ENCODE results near the gene CD300LG.

Gene CD300LG

GRCh38 chr17:43877031-43877430 lies 30.1 kb downstream of the CD300LG start:
- Histone ChIP-seq H3K27me3 (ENCODE audit: control insufficient read depth in 2 of 2, insufficient read depth in 2 of 2, low read length in 2 of 2) (no peaks in the 10 kb centered on the region), H3K4me1 (ENCODE audit: control insufficient read depth in 2 of 2, insufficient read depth in 2 of 2, low read length in 2 of 2) (peaks cover 21 to 35% of the 10 kb centered on the region in 2 donors), H3K36me3 (ENCODE audit: control insufficient read depth in 2 of 2, insufficient read depth in 2 of 2, low read length in 2 of 2) (no peaks in the 10 kb centered on the region), H3K4me3 (ENCODE audit: low read length in 2 of 2) (no peak overlapping the region), H3K9ac (ENCODE audit: low read depth in 1 of 2, low read length in 2 of 2) (no peak overlapping the region), H3K9me3 (ENCODE audit: control insufficient read depth in 2 of 2, low read length in 2 of 2) (no peaks in the 10 kb centered on the region), H3K27ac (ENCODE audit: low read depth in 2 of 2, low read length in 2 of 2) (no peak overlapping the region)

- peaks cover 21 to 30% of the 10 kb centered on the region in 2 donors for H3K4me1 ChIP-seq (ENCODE audit: control insufficient read depth in 2 of 2, insufficient read depth in 2 of 2, low read length in 2 of 2)
- no peak overlapping the region for H3K27ac ChIP-seq (ENCODE audit: low read depth in 2 of 2, low read length in 2 of 2)
- H3K9me3 ChIP-seq (ENCODE audit: control insufficient read depth in 2 of 2, low read length in 2 of 2) = no peaks in the 10 kb centered on the region
- no peak overlapping the region for H3K4me3 ChIP-seq (ENCODE audit: low read length in 2 of 2)
- no peak overlapping the region for H3K9ac ChIP-seq (ENCODE audit: low read depth in 1 of 2, low read length in 2 of 2)
- no peaks in the 10 kb centered on the region for H3K27me3 ChIP-seq (ENCODE audit: control insufficient read depth in 2 of 2, insufficient read depth in 2 of 2, low read length in 2 of 2)
- H3K36me3 ChIP-seq (ENCODE audit: control insufficient read depth in 2 of 2, insufficient read depth in 2 of 2, low read length in 2 of 2) = no peaks in the 10 kb centered on the region
Observed at GRCh38 chr17:43877451-43878155, 30.6 kb downstream of the CD300LG start.

- Histone ChIP-seq H3K9ac (ENCODE audit: low read depth in 1 of 2, low read length in 2 of 2) (no peak overlapping the region), H3K27me3 (ENCODE audit: control insufficient read depth in 2 of 2, insufficient read depth in 2 of 2, low read length in 2 of 2) (no peaks in the 10 kb centered on the region), H3K9me3 (ENCODE audit: control insufficient read depth in 2 of 2, low read length in 2 of 2) (no peaks in the 10 kb centered on the region), H3K36me3 (ENCODE audit: control insufficient read depth in 2 of 2, insufficient read depth in 2 of 2, low read length in 2 of 2) (no peaks in the 10 kb centered on the region), H3K27ac (ENCODE audit: low read depth in 2 of 2, low read length in 2 of 2) (no peak overlapping the region), H3K4me1 (ENCODE audit: control insufficient read depth in 2 of 2, insufficient read depth in 2 of 2, low read length in 2 of 2) (peaks cover 20 to 21% of the 10 kb centered on the region in 2 donors), H3K4me3 (ENCODE audit: low read length in 2 of 2) (no peak overlapping the region)
Observed at GRCh38 chr17:43878260-43879175, 31.5 kb downstream of the CD300LG start.

- Histone ChIP-seq H3K27me3 (ENCODE audit: control insufficient read depth in 2 of 2, insufficient read depth in 2 of 2, low read length in 2 of 2) (no peaks in the 10 kb centered on the region), H3K4me1 (ENCODE audit: control insufficient read depth in 2 of 2, insufficient read depth in 2 of 2, low read length in 2 of 2) (peaks cover 10 to 11% of the 10 kb centered on the region in 2 donors), H3K9ac (ENCODE audit: low read depth in 1 of 2, low read length in 2 of 2) (no peak overlapping the region), H3K4me3 (ENCODE audit: low read length in 2 of 2) (no peak overlapping the region), H3K36me3 (ENCODE audit: control insufficient read depth in 2 of 2, insufficient read depth in 2 of 2, low read length in 2 of 2) (no peaks in the 10 kb centered on the region), H3K27ac (ENCODE audit: low read depth in 2 of 2, low read length in 2 of 2) (no peak overlapping the region), H3K9me3 (ENCODE audit: control insufficient read depth in 2 of 2, low read length in 2 of 2) (no peaks in the 10 kb centered on the region)
Observed at GRCh38 chr17:43879723-43880419, 32.9 kb downstream of the CD300LG start.

GRCh38 chr17:43880420-43880991 lies 33.5 kb downstream of the CD300LG start:
- no peak overlapping the region for H3K27ac ChIP-seq (ENCODE audit: low read depth in 2 of 2, low read length in 2 of 2)
- no peaks in the 10 kb centered on the region for H3K9me3 ChIP-seq (ENCODE audit: control insufficient read depth in 2 of 2, low read length in 2 of 2)
- no peak overlapping the region for H3K4me3 ChIP-seq (ENCODE audit: low read length in 2 of 2)
- H3K36me3 ChIP-seq (ENCODE audit: control insufficient read depth in 2 of 2, insufficient read depth in 2 of 2, low read length in 2 of 2) = no peaks in the 10 kb centered on the region
- peaks cover 3 to 5% of the 10 kb centered on the region in 2 donors for H3K4me1 ChIP-seq (ENCODE audit: control insufficient read depth in 2 of 2, insufficient read depth in 2 of 2, low read length in 2 of 2)
- no peak overlapping the region for H3K9ac ChIP-seq (ENCODE audit: low read depth in 1 of 2, low read length in 2 of 2)
- no peaks in the 10 kb centered on the region for H3K27me3 ChIP-seq (ENCODE audit: control insufficient read depth in 2 of 2, insufficient read depth in 2 of 2, low read length in 2 of 2)

GRCh38 chr17:43881181-43881580 lies 34.2 kb downstream of the CD300LG start:
- Histone ChIP-seq H3K27me3 (ENCODE audit: control insufficient read depth in 2 of 2, insufficient read depth in 2 of 2, low read length in 2 of 2) (no peaks in the 10 kb centered on the region), H3K4me3 (ENCODE audit: low read length in 2 of 2) (no peak overlapping the region), H3K9me3 (ENCODE audit: control insufficient read depth in 2 of 2, low read length in 2 of 2) (no peaks in the 10 kb centered on the region), H3K4me1 (ENCODE audit: control insufficient read depth in 2 of 2, insufficient read depth in 2 of 2, low read length in 2 of 2) (peaks cover 3% of the 10 kb centered on the region in 2 donors), H3K27ac (ENCODE audit: low read depth in 2 of 2, low read length in 2 of 2) (no peak overlapping the region), H3K9ac (ENCODE audit: low read depth in 1 of 2, low read length in 2 of 2) (no peak overlapping the region), H3K36me3 (ENCODE audit: control insufficient read depth in 2 of 2, insufficient read depth in 2 of 2, low read length in 2 of 2) (no peaks in the 10 kb centered on the region)

GRCh38 chr17:43881758-43882505 lies 35.0 kb downstream of the CD300LG start:
- Histone ChIP-seq H3K9me3 (ENCODE audit: control insufficient read depth in 2 of 2, low read length in 2 of 2) (no peaks in the 10 kb centered on the region), H3K36me3 (ENCODE audit: control insufficient read depth in 2 of 2, insufficient read depth in 2 of 2, low read length in 2 of 2) (no peaks in the 10 kb centered on the region), H3K9ac (ENCODE audit: low read depth in 1 of 2, low read length in 2 of 2) (no peak overlapping the region), H3K4me3 (ENCODE audit: low read length in 2 of 2) (no peak overlapping the region), H3K4me1 (ENCODE audit: control insufficient read depth in 2 of 2, insufficient read depth in 2 of 2, low read length in 2 of 2) (peaks cover 3% of the 10 kb centered on the region in 2 donors), H3K27me3 (ENCODE audit: control insufficient read depth in 2 of 2, insufficient read depth in 2 of 2, low read length in 2 of 2) (no peaks in the 10 kb centered on the region), H3K27ac (ENCODE audit: low read depth in 2 of 2, low read length in 2 of 2) (no peak overlapping the region)

GRCh38 chr17:43882761-43883415 lies 35.9 kb downstream of the CD300LG start:
- peaks cover 3% of the 10 kb centered on the region in 2 donors for H3K4me1 ChIP-seq (ENCODE audit: control insufficient read depth in 2 of 2, insufficient read depth in 2 of 2, low read length in 2 of 2)
- H3K36me3 ChIP-seq (ENCODE audit: control insufficient read depth in 2 of 2, insufficient read depth in 2 of 2, low read length in 2 of 2) = no peaks in the 10 kb centered on the region
- no peak overlapping the region for H3K27ac ChIP-seq (ENCODE audit: low read depth in 2 of 2, low read length in 2 of 2)
- no peak overlapping the region for H3K4me3 ChIP-seq (ENCODE audit: low read length in 2 of 2)
- H3K27me3 ChIP-seq (ENCODE audit: control insufficient read depth in 2 of 2, insufficient read depth in 2 of 2, low read length in 2 of 2) = no peaks in the 10 kb centered on the region
- no peak overlapping the region for H3K9ac ChIP-seq (ENCODE audit: low read depth in 1 of 2, low read length in 2 of 2)
- no peaks in the 10 kb centered on the region for H3K9me3 ChIP-seq (ENCODE audit: control insufficient read depth in 2 of 2, low read length in 2 of 2)

- no peaks in the 10 kb centered on the region for H3K36me3 ChIP-seq (ENCODE audit: control insufficient read depth in 2 of 2, insufficient read depth in 2 of 2, low read length in 2 of 2)
- H3K9me3 ChIP-seq (ENCODE audit: control insufficient read depth in 2 of 2, low read length in 2 of 2) = no peaks in the 10 kb centered on the region
- H3K4me3 ChIP-seq (ENCODE audit: low read length in 2 of 2) = no peak overlapping the region
- peaks cover 0 to 2% of the 10 kb centered on the region in 2 donors for H3K27me3 ChIP-seq (ENCODE audit: control insufficient read depth in 2 of 2, insufficient read depth in 2 of 2, low read length in 2 of 2)
- H3K4me1 ChIP-seq (ENCODE audit: control insufficient read depth in 2 of 2, insufficient read depth in 2 of 2, low read length in 2 of 2) = no peaks in the 10 kb centered on the region
- no peak overlapping the region for H3K9ac ChIP-seq (ENCODE audit: low read depth in 1 of 2, low read length in 2 of 2)
- no peak overlapping the region for H3K27ac ChIP-seq (ENCODE audit: low read depth in 2 of 2, low read length in 2 of 2)
Observed at GRCh38 chr17:43888548-43888947, 41.6 kb downstream of the CD300LG start.

Measured in mucosa of rectum (tissue), 2 donors.